KMS-11 (cell line): ENCODE data around the gene POLR3E.

Experiments used
- H2AFZ ChIP-seq: fragments of 200-600 bp; sonication (generic); 2 replicates; pipeline ENCODE4 v1.6.1; 2016; ENCODE audit warnings: antibody characterized with exemption, mixed run types, low read depth
- H3K27ac ChIP-seq: fragments of 200-600 bp; sonication (generic); 2 replicates; pipeline ENCODE4 v1.6.1; 2016; ENCODE audit warnings: mild to moderate bottlenecking, mixed run types
- H3K27me3 ChIP-seq: fragments of 200-600 bp; sonication (generic); 2 replicates; pipeline ENCODE4 v1.6.1; 2017; ENCODE audit warnings: mild to moderate bottlenecking, low read depth, mixed run types, moderate library complexity; ENCODE audit not compliant: insufficient read depth
- H3K36me3 ChIP-seq: fragments of 200-600 bp; sonication (generic); 2 replicates; pipeline ENCODE4 v1.6.1; 2017; ENCODE audit warnings: mild to moderate bottlenecking, mixed run types; ENCODE audit not compliant: insufficient read depth
- H3K4me1 ChIP-seq: fragments of 200-600 bp; sonication (generic); 2 replicates; pipeline ENCODE4 v1.6.1; 2016; ENCODE audit warnings: mild to moderate bottlenecking, low read depth, mixed run types; ENCODE audit not compliant: poor library complexity, severe bottlenecking
- H3K4me2 ChIP-seq: fragments of 200-600 bp; sonication (generic); 2 replicates; pipeline ENCODE4 v1.7.0; 2016; ENCODE audit warnings: mild to moderate bottlenecking, mixed run types
- H3K4me3 ChIP-seq: fragments of 200-600 bp; sonication (generic); IDR thresholded peaks from 2 replicates; pipeline ENCODE4 v1.6.1; 2017; ENCODE audit warnings: low read depth, low read length, mixed read lengths; ENCODE audit not compliant: insufficient read depth
- H3K79me2 ChIP-seq: fragments of 200-600 bp; sonication (generic); 2 replicates; pipeline ENCODE4 v1.6.1; 2016; ENCODE audit warnings: low read depth, mixed run types; ENCODE audit not compliant: insufficient read depth
- H3K9ac ChIP-seq: fragments of 200-600 bp; sonication (generic); 2 replicates; pipeline ENCODE4 v1.6.1; 2016; ENCODE audit warnings: mild to moderate bottlenecking, mixed run types
- H4K20me1 ChIP-seq: fragments of 200-600 bp; sonication (generic); 2 replicates; pipeline ENCODE4 v1.6.1; 2016; ENCODE audit warnings: mild to moderate bottlenecking, mixed run types; ENCODE audit not compliant: insufficient read depth
- TF ChIP-seq, protein P1 (sequence below): fragments of 200-600 bp; sonication (generic); conservative IDR thresholded peaks from 2 replicates; pipeline ENCODE4 v1.6.1; 2017; ENCODE audit warnings: low read depth, mild to moderate bottlenecking, antibody characterized with exemption, low read length, moderate library complexity, mixed read lengths

The POLR3E gene

DNA sequence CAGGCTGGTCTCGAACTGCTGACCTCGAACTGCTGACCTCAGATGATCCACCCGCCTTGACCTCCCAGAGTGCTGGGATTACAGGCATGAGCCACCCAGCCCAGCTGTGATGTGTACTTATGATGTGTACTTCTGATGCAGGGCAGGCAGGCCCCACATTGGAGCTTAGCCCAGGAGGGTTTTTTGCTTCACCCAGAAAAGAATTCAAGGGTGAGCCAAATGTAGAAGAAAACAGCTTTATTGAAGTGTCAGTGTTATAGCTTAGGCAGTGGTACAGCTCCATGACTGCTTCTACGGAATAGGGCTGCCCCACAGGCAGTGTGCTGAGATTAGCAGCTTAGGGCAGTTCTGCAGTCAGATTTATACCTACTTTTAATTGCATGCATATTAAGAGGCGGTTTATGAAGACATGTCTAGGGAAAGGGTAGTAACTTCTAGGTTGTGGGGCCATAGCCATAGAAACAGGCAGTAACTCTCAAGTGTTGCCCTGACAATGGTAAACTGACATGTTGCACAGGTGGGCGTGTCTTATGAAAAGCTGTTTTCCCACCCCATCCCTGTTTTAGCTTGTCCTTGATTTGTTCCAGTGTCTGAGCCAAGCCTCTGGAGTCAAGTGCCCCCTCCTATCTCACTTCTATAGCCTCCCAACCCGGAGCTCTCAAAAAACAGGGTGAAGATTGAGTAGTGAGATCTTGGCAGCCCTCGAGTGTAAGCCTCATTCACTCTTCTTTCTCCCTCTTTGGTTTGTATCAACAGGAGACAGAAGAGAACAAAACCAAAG, 24.1 kb upstream of the POLR3E start:
- H3K36me3 ChIP-seq, result no peaks in the 10 kb centered on the region
- no peak overlapping the region for H3K4me3 ChIP-seq
- H3K9ac ChIP-seq, result no peak overlapping the region
- TF ChIP-seq, protein P1, sequence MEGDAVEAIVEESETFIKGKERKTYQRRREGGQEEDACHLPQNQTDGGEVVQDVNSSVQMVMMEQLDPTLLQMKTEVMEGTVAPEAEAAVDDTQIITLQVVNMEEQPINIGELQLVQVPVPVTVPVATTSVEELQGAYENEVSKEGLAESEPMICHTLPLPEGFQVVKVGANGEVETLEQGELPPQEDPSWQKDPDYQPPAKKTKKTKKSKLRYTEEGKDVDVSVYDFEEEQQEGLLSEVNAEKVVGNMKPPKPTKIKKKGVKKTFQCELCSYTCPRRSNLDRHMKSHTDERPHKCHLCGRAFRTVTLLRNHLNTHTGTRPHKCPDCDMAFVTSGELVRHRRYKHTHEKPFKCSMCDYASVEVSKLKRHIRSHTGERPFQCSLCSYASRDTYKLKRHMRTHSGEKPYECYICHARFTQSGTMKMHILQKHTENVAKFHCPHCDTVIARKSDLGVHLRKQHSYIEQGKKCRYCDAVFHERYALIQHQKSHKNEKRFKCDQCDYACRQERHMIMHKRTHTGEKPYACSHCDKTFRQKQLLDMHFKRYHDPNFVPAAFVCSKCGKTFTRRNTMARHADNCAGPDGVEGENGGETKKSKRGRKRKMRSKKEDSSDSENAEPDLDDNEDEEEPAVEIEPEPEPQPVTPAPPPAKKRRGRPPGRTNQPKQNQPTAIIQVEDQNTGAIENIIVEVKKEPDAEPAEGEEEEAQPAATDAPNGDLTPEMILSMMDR, result no peak
- H3K27ac ChIP-seq, result no peak overlapping the region
- H3K27me3 ChIP-seq, result no peaks in the 10 kb centered on the region
- no peaks in the 10 kb centered on the region for H3K79me2 ChIP-seq
- H2AFZ ChIP-seq, result no peak overlapping the region
- no peak overlapping the region for H3K4me2 ChIP-seq
- no peaks in the 10 kb centered on the region for H3K4me1 ChIP-seq
- H4K20me1 ChIP-seq, result no peaks in the 10 kb centered on the region

DNA sequence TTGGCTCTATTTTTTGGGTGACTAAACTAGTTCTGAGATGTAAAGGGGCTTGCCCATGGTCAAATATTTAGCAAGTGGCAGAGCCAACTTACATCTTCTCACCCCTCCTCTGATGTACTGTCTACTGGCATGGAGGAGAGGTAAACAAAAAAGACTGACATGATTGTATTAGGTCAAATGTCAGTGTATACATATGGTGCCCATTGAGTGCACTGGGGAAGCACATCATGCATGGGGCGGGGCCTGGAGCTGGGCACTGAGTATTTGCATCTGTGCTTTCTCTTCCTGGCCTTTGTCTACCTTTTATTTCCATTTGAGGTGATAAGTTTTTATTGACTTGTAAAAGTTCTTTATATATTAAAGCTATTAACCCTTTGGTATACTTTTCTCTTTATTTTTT, 22.3 kb upstream of the POLR3E start:
- Histone ChIP-seq H3K4me3 (no peak overlapping the region), H3K4me2 (no peak overlapping the region), H3K36me3 (no peaks in the 10 kb centered on the region), H2AFZ (no peak overlapping the region), H4K20me1 (no peaks in the 10 kb centered on the region), H3K9ac (no peak overlapping the region), H3K79me2 (no peaks in the 10 kb centered on the region), H3K4me1 (no peaks in the 10 kb centered on the region), H3K27ac (no peak overlapping the region), H3K27me3 (no peaks in the 10 kb centered on the region)
- TF ChIP-seq, protein P1, result no peak

DNA sequence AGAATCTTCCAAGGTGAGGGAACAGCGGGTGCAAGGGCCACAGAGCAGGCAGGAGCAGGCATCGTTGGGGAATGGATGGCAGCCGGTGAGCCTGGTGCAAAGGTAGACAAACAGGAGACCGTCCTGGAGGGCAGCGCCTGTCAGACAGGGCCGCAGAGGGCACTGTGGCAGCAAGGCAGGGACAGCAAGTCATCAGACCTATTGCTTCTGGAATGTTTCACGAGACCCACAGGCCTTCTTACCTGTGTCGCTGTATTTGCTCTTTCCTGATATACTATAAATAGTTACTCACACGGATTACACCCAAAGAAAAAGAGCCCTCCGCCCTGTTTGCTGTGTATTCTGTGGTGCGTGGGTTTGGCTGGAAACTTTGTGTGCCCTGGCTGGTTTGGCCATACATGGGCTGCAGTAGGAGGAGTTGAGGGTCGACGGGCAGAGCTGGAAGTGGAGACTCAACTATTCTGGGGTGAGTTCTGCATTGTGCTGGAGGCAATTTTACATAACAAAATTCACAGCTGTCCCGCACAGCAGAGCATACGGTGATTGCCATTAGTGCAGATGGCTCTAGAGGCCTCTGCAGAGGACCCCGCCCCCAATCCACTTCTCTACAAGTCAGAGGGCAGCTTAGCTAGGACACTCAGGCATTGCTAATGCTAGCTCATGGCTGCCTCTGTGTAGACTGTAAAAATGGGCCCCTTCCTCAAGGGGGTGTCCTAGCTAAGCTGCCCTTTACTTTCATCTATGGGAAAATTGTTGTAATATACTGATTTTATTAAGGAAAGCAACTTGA, 18.6 kb upstream of the POLR3E start:
- TF ChIP-seq, protein P1, result no peak
- Histone ChIP-seq H3K4me1 (no peaks in the 10 kb centered on the region), H3K9ac (no peak overlapping the region), H4K20me1 (no peaks in the 10 kb centered on the region), H3K36me3 (no peaks in the 10 kb centered on the region), H3K4me2 (no peak overlapping the region), H3K27me3 (no peaks in the 10 kb centered on the region), H2AFZ (no peak overlapping the region), H3K27ac (no peak overlapping the region), H3K4me3 (no peak overlapping the region), H3K79me2 (no peaks in the 10 kb centered on the region)

DNA sequence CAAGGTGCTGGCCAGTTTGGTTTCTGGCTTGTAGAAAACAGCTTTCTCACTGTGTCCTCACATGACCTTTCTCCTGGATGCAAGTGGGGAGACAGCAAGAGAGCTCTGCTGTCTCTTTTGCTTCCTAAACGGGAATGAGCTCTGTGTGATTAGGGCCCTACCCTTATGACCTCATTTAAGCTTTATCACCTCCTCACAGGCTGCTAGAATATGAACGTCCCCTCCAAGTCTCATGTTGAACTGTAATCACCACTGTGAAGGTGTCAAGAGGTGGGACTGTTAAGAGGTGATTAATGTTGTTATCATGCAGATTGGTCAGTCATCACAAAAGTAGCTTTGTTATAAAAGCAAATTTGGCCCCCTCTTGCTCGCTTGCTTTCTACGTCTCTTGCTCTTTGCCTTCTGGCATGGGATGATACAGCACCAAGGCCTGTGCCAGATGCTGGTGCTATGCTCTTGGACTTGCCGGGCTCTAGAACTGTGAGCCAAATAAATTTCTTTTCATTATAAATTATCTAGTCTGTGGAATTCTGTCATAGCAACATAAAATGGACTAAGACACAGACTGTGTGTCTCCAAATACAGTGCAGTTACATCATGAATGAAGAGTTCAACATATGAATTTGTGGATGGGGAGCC, 14.8 kb upstream of the POLR3E start:
- Histone ChIP-seq H3K4me1 (no peaks in the 10 kb centered on the region), H3K4me2 (no peak overlapping the region), H4K20me1 (no peaks in the 10 kb centered on the region), H3K9ac (no peak overlapping the region), H3K36me3 (no peaks in the 10 kb centered on the region), H3K79me2 (no peaks in the 10 kb centered on the region), H3K27me3 (no peaks in the 10 kb centered on the region), H2AFZ (no peak overlapping the region), H3K4me3 (no peak overlapping the region), H3K27ac (no peak overlapping the region)
- TF ChIP-seq, protein P1, result no peak
